ENCODE results near the gene COLGALT1.
A peak's percentile ranks its signal among the peaks of the same experiment; 100 is the strongest.

Gene COLGALT1

GRCh38 chr19:17602217-17602616, 46.8 kb downstream of the COLGALT1 start:
- no peak for DNase-seq

- no peak for DNase-seq
Measured at GRCh38 chr19:17602872-17603510, 47.5 kb downstream of the COLGALT1 start.

GRCh38 chr19:17604372-17605025, 49.0 kb downstream of the COLGALT1 start:
- DNase-seq = no peak

- DNase-seq = no peak
Measured at GRCh38 chr19:17605117-17605516, 49.7 kb downstream of the COLGALT1 start.

- DNase-seq = peak; percentile 63
Measured at GRCh38 chr19:17605761-17606589, 50.5 kb downstream of the COLGALT1 start.

- no peak for DNase-seq
Measured at GRCh38 chr19:17606590-17607185, 51.2 kb downstream of the COLGALT1 start.

GRCh38 chr19:17607936-17608335, 52.5 kb downstream of the COLGALT1 start:
- no peak for DNase-seq

- DNase-seq = no peak
Measured at GRCh38 chr19:17610384-17610783, 54.9 kb downstream of the COLGALT1 start.

GRCh38 chr19:17611462-17612244, 56.2 kb downstream of the COLGALT1 start:
- DNase-seq = no peak

GRCh38 chr19:17614476-17614875, 59.0 kb downstream of the COLGALT1 start:
- DNase-seq = no peak

GRCh38 chr19:17615889-17616685, 60.6 kb downstream of the COLGALT1 start:
- no peak for DNase-seq

GRCh38 chr19:17616686-17616960, 61.2 kb downstream of the COLGALT1 start:
- no peak for DNase-seq

GRCh38 chr19:17616961-17617806, 61.7 kb downstream of the COLGALT1 start:
- DNase-seq = no peak

- DNase-seq = no peak
Measured at GRCh38 chr19:17617807-17618192, 62.4 kb downstream of the COLGALT1 start.

- no peak for DNase-seq
Measured at GRCh38 chr19:17618281-17618903, 62.9 kb downstream of the COLGALT1 start.

- DNase-seq = no peak
Measured at GRCh38 chr19:17618936-17619335, 63.5 kb downstream of the COLGALT1 start.

GRCh38 chr19:17620696-17621095, 65.2 kb downstream of the COLGALT1 start:
- DNase-seq = no peak

GRCh38 chr19:17623224-17623935, 67.9 kb downstream of the COLGALT1 start:
- DNase-seq = no peak

- no peak for DNase-seq
Measured at GRCh38 chr19:17624314-17624991, 69.0 kb downstream of the COLGALT1 start.
